DMS114 treated with DMSO at 0.1 percent for 48 hours (cell line): ENCODE results near the gene MESD.

Experiments used
- DNase-seq: peaks from one replicate; lab custom pipeline; 2025; ENCODE audit not compliant: unreplicated experiment; lab: John Stamatoyannopoulos, UW

Gene MESD

GRCh38 chr15:80912673-80913072 lies 76.9 kb downstream of the MESD start:
- DNase-seq, result no peak

- DNase-seq, result no peak
Observed at GRCh38 chr15:80911821-80912220, 77.8 kb downstream of the MESD start.

GRCh38 chr15:80906159-80906766 lies 83.4 kb downstream of the MESD start:
- no peak for DNase-seq

GRCh38 chr15:80904998-80905397 lies 84.6 kb downstream of the MESD start:
- no peak for DNase-seq

GRCh38 chr15:80902298-80902801 lies 87.3 kb downstream of the MESD start:
- no peak for DNase-seq

GRCh38 chr15:80898040-80898439 lies 91.6 kb downstream of the MESD start:
- no peak for DNase-seq
